Measurements from ENCODE around the gene HYAL1. TPM values are rescaled to one million over a fixed set of nuclear protein-coding genes. Genes with fewer than 3 reads are reported as not detected.
"Not testable (repeated sequence)": the region's sequence is repeated elsewhere in the genome, so short reads cannot be mapped to it uniquely, and the experiment has no call there.

The HYAL1 gene
- total RNA-seq, 4 donors from 2014 or later: 1.8 to 8.9 (median 4.8) TPM

- H3K36me3 ChIP-seq: no peaks in the 10 kb centered on the region
- TF ChIP-seq POLR2A (IDR thresholded peaks at IDR 0.05): no peak
- TF ChIP-seq CTCF (IDR thresholded peaks at IDR 0.05): no peak
- H3K27ac ChIP-seq: peak overlapping the region; percentile 67 to 90 (median 88)
- no peak overlapping the region for H3K4me3 ChIP-seq
- peaks cover 18 to 85% (median 68%) of the 10 kb centered on the region in 3 donors for H3K4me1 ChIP-seq
- H3K9me3 ChIP-seq: no peaks in the 10 kb centered on the region
- DNase-seq: no peak
- intact Hi-C loops (cut with DNase I): no loop called here
- 49 to 53% methylated on average over 2 to 6 of the region's 7 CpGs for WGBS, 2 donors
- H3K27me3 ChIP-seq: no peaks in the 10 kb centered on the region
Observed at GRCh38 chr3:50264964-50265485, 38.3 kb downstream of the HYAL1 start.

- no peak for DNase-seq
- H3K4me1 ChIP-seq: peaks cover 22 to 85% (median 67%) of the 10 kb centered on the region in 3 donors
- H3K27ac ChIP-seq: peak overlapping the region; percentile 67 to 90 (median 88)
- H3K27me3 ChIP-seq: no peaks in the 10 kb centered on the region
- intact Hi-C loops (cut with DNase I): no loop called here
- H3K36me3 ChIP-seq: no peaks in the 10 kb centered on the region
- TF ChIP-seq POLR2A (IDR thresholded peaks at IDR 0.05) (no peak), CTCF (IDR thresholded peaks at IDR 0.05) (no peak)
- H3K4me3 ChIP-seq: no peak overlapping the region
- no peaks in the 10 kb centered on the region for H3K9me3 ChIP-seq
- WGBS, 2 donors: 33 to 44% methylated on average over 3 of the region's 7 CpGs
Observed at GRCh38 chr3:50264383-50264963, 38.9 kb downstream of the HYAL1 start.

- intact Hi-C loops (cut with DNase I): no loop called here
- Histone ChIP-seq H3K27ac (peak overlapping the region; percentile 67 to 90 (median 88)), H3K4me3 (no peak overlapping the region), H3K4me1 (peaks cover 22 to 85% (median 66%) of the 10 kb centered on the region in 3 donors), H3K27me3 (no peaks in the 10 kb centered on the region), H3K9me3 (no peaks in the 10 kb centered on the region), H3K36me3 (peaks cover 0 to 6% (median 0%) of the 10 kb centered on the region in 3 donors)
- 49 to 53% methylated on average over 6 of the region's 6 CpGs for WGBS, 2 donors
- DNase-seq: no peak
- TF ChIP-seq CTCF (IDR thresholded peaks at IDR 0.05) (no peak), POLR2A (IDR thresholded peaks at IDR 0.05) (no peak)
Observed at GRCh38 chr3:50263478-50264382, 39.6 kb downstream of the HYAL1 start.

GRCh38 chr3:50262778-50263177 lies 40.6 kb downstream of the HYAL1 start:
- Histone ChIP-seq H3K4me3 (no peak overlapping the region), H3K27me3 (no peaks in the 10 kb centered on the region), H3K36me3 (peaks cover 3 to 15% (median 6%) of the 10 kb centered on the region in 3 donors), H3K27ac (peak overlapping the region in 2 of 4 donors; percentile 29 to 38), H3K4me1 (peaks cover 18 to 85% (median 56%) of the 10 kb centered on the region in 3 donors), H3K9me3 (no peaks in the 10 kb centered on the region)
- 72 to 90% methylated on average over 7 of the region's 7 CpGs for WGBS, 2 donors
- DNase-seq: no peak
- intact Hi-C loops (cut with DNase I): no loop called here
- no peak for TF ChIP-seq CTCF (IDR thresholded peaks at IDR 0.05)
- no peak for TF ChIP-seq POLR2A (IDR thresholded peaks at IDR 0.05)

DNA sequence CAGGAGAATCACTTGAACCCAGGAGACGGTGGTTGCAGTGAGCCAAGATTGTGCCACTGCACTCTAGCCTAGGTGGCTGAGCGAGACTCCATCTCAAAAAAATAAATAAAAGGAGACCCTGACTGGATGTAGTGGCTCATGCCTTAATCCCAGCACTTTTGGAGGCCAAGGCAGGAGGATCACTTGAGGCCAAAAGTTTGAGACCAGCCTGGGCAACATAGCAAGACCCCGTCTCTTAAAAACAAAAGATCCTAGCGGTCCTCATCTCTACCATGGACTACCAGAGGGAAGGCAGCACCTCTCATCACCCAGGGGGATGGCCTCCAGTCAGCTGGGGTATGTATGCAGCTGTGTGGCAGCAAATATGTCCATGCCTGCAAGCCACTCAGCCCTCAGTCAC lies 41.2 kb downstream of the HYAL1 start:
- H3K4me3 ChIP-seq; intact Hi-C loops (cut with DNase I): not testable (repeated sequence)

More for the DNA sequence above, 41.2 kb downstream of the HYAL1 start:
- not testable (repeated sequence) for H3K27me3 ChIP-seq, DNase-seq, H3K9me3 ChIP-seq
- whole genome bisulfite sequencing, 2 donors: 86 to 92% methylated on average over 3 to 4 of the region's 4 CpGs
- peaks cover 18 to 85% (median 54%) of the 10 kb centered on the region in 3 donors for H3K4me1 ChIP-seq
- peaks cover 9 to 21% (median 12%) of the 10 kb centered on the region in 3 donors for H3K36me3 ChIP-seq
- peak overlapping the region in 3 of 4 donors; percentile 38 to 94 (median 92) for H3K27ac ChIP-seq

All from esophagus squamous epithelium (tissue), 5 donors.